CD14-positive monocyte (primary cell): ENCODE data around the gene LRRK2. TPM values are rescaled to one million over a fixed set of nuclear protein-coding genes. Genes with fewer than 3 reads are reported as not detected.
A peak's percentile ranks its signal among the peaks of the same experiment; 100 is the strongest.

ENCODE experiments used
- DNase-seq, 3 donors: peaks; one replicate each; pipeline ENCODE4 v3.0.0-alpha.2; 2011 to 2022
- H2AFZ ChIP-seq: 2 replicates; pipeline ENCODE4 v1.6.0; 2012; ENCODE audit warnings: mild to moderate bottlenecking, low read depth, low read length, inconsistent platforms; ENCODE audit not compliant: insufficient read depth, poor library complexity, severe bottlenecking
- H3K27ac ChIP-seq, 2 donors: 1 replicate in 1 of 2; 2 replicates in 1 of 2; pipeline ENCODE4 v1.5.1; 2012 to 2013; ENCODE audit warnings: low read length in 2 of 2, control low read depth in 1 of 2, inconsistent platforms in 1 of 2, low read depth in 1 of 2, mild to moderate bottlenecking in 1 of 2
- H3K27me3 ChIP-seq, 2 donors: one replicate each; pipeline versions ENCODE4 v1.6.0 to v1.6.1; 2011 to 2013; ENCODE audit warnings: low read length in 2 of 2; ENCODE audit not compliant: control insufficient read depth in 2 of 2, insufficient read depth in 2 of 2
- H3K36me3 ChIP-seq, 2 donors: replicated peaks in 1 of 2; 1 replicate in 1 of 2; 2 replicates in 1 of 2; pipeline versions ENCODE4 v1.5.1 to v1.6.1; 2012 to 2013; ENCODE audit warnings: low read length in 2 of 2, control low read depth in 1 of 2, inconsistent platforms in 1 of 2, mild to moderate bottlenecking in 1 of 2; ENCODE audit not compliant: insufficient read depth in 2 of 2, control insufficient read depth in 1 of 2
- H3K4me1 ChIP-seq, 2 donors: 1 replicate in 1 of 2; 2 replicates in 1 of 2; pipeline versions ENCODE4 v1.5.1 to v1.6.1; 2012 to 2013; ENCODE audit warnings: low read length in 2 of 2, control low read depth in 1 of 2, inconsistent platforms in 1 of 2, mild to moderate bottlenecking in 1 of 2, moderate library complexity in 1 of 2; ENCODE audit not compliant: insufficient read depth in 2 of 2, control insufficient read depth in 1 of 2
- H3K4me2 ChIP-seq: replicated peaks from 2 replicates; pipeline ENCODE3; 2012; ENCODE audit warnings: low read length, moderate library complexity, mild to moderate bottlenecking; ENCODE audit not compliant: poor library complexity, severe bottlenecking; ENCODE audit errors: extremely low read depth
- H3K4me3 ChIP-seq, 3 experiments: fragments of 200-600 bp in 1 of 3; sonication (generic) in 1 of 3; replicated peaks in 1 of 3; 1 replicate in 2 of 3; 2 replicates in 1 of 3; pipeline ENCODE4 v1.5.1; 2011 to 2013; ENCODE audit warnings: low read length in 3 of 3, mild to moderate bottlenecking in 3 of 3, control low read depth in 2 of 3, low read depth in 2 of 3, inconsistent platforms in 1 of 3, moderate library complexity in 1 of 3
- H3K79me2 ChIP-seq: 2 replicates; pipeline ENCODE4 v1.6.0; 2012; ENCODE audit warnings: mild to moderate bottlenecking, control low read depth, inconsistent platforms, low read length, moderate library complexity; ENCODE audit not compliant: insufficient read depth
- H3K9ac ChIP-seq: 2 replicates; pipeline ENCODE4 v1.6.0; 2017; ENCODE audit warnings: low read length, mild to moderate bottlenecking; ENCODE audit not compliant: insufficient read depth, poor library complexity, severe bottlenecking
- H3K9me3 ChIP-seq, 2 donors: replicated peaks in 1 of 2; 1 replicate in 1 of 2; 2 replicates in 1 of 2; pipeline versions ENCODE4 v1.5.1 to v1.6.1; 2012 to 2013; ENCODE audit warnings: low read length in 2 of 2, control low read depth in 1 of 2; ENCODE audit not compliant: control insufficient read depth in 1 of 2, insufficient read depth in 1 of 2
- H4K20me1 ChIP-seq: 2 replicates; pipeline ENCODE4 v1.6.0; 2012; ENCODE audit warnings: mild to moderate bottlenecking, low read length, control low read depth, moderate library complexity; ENCODE audit not compliant: insufficient read depth
- H3K27ac Mint-ChIP-seq, 7 donors: one replicate each; pipeline ENCODE4 v1.8.0; 2020; ENCODE audit warnings: mild to moderate bottlenecking in 7 of 7, mixed read lengths in 7 of 7, moderate library complexity in 6 of 7, inconsistent platforms in 2 of 7
- H3K27me3 Mint-ChIP-seq, 3 donors: one replicate each; pipeline ENCODE4 v1.8.0; 2021 to 2022; ENCODE audit warnings: low read depth in 3 of 3, mild to moderate bottlenecking in 3 of 3, mixed read lengths in 3 of 3, moderate library complexity in 3 of 3, inconsistent platforms in 1 of 3
- H3K36me3 Mint-ChIP-seq, 2 donors: one replicate each; pipeline ENCODE4 v1.8.0; 2020; ENCODE audit warnings: mixed read lengths in 2 of 2, inconsistent platforms in 1 of 2, mild to moderate bottlenecking in 1 of 2
- H3K4me1 Mint-ChIP-seq: one replicate; pipeline ENCODE4 v1.8.0; 2020; ENCODE audit warnings: mild to moderate bottlenecking, mixed read lengths
- H3K4me3 Mint-ChIP-seq, 2 donors: one replicate each; pipeline ENCODE4 v1.8.0; 2020; ENCODE audit warnings: mild to moderate bottlenecking in 2 of 2, mixed read lengths in 2 of 2, moderate library complexity in 1 of 2
- H3K9me3 Mint-ChIP-seq, 7 donors: one replicate each; pipeline ENCODE4 v1.8.0; 2020 to 2022; ENCODE audit warnings: mixed read lengths in 7 of 7, mild to moderate bottlenecking in 6 of 7, moderate library complexity in 6 of 7, inconsistent platforms in 2 of 7
- intact Hi-C, 2 donors: fragments of 100-400 bp; cut with micrococcal nuclease; formaldehyde crosslinking; loops; one replicate each; pipeline versions ENCODE4 v1.15.0 to v1.15.1; 2023
- polyA plus RNA-seq, 3 donors: library from polyadenylated mRNA; depleted of rRNA in 1 of 3; unstranded in 2 of 3; stranded (reverse) in 1 of 3; fragments of 300-500 nt in 2 of 3; fragments of >200 nt in 1 of 3; fragmentation: Illumina TruSeq in 2 of 3; gene quantifications; 1 replicate in 2 of 3; 2 replicates in 1 of 3; pipeline ENCODE4 v1.2.3, GENCODE V29; 2012 to 2021
- TF ChIP-seq, protein P1 (sequence below): fragments of 200-600 bp; IDR thresholded peaks from one replicate; pipeline ENCODE4 v1.8.0; 2022; ENCODE audit warnings: antibody characterized with exemption, mild to moderate bottlenecking

LRRK2 gene
- polyA plus RNA-seq, 3 donors, result 47.7 to 67.2 (median 47.9) TPM

- peaks cover 0 to 8% of the 10 kb centered on the region in 2 donors for H3K36me3 Mint-ChIP-seq
- H3K27me3 Mint-ChIP-seq, result peaks cover 0 to 2% (median 0%) of the 10 kb centered on the region in 3 donors
- H3K4me1 ChIP-seq, result peaks cover 43 to 51% of the 10 kb centered on the region in 2 donors
- intact Hi-C loops, result no loop called here
- peaks cover 40% of the 10 kb centered on the region for H3K4me1 Mint-ChIP-seq
- H3K9me3 ChIP-seq, result peaks cover 0 to 2% of the 10 kb centered on the region in 2 donors
- peak overlapping the region; percentile 87 to 96 (median 94) for H3K27ac Mint-ChIP-seq
- peaks cover 0 to 8% (median 4%) of the 10 kb centered on the region in 7 donors for H3K9me3 Mint-ChIP-seq
- H3K4me2 ChIP-seq, result peak overlapping the region; percentile 48
- no peaks in the 10 kb centered on the region for H3K27me3 ChIP-seq
- peak overlapping the region; percentile 39 for H2AFZ ChIP-seq
- peak overlapping the region in 1 of 3 experiments; percentile 47 for H3K4me3 ChIP-seq
- no peaks in the 10 kb centered on the region for H3K36me3 ChIP-seq
- peak overlapping the region; percentile 43 to 77 for H3K27ac ChIP-seq
- no peak overlapping the region for H3K9ac ChIP-seq
- no peaks in the 10 kb centered on the region for H4K20me1 ChIP-seq
- H3K4me3 Mint-ChIP-seq, result peak overlapping the region in 1 of 2 donors; percentile 83
- peak; percentile 36 to 78 (median 62) for DNase-seq
- TF ChIP-seq, protein P1, sequence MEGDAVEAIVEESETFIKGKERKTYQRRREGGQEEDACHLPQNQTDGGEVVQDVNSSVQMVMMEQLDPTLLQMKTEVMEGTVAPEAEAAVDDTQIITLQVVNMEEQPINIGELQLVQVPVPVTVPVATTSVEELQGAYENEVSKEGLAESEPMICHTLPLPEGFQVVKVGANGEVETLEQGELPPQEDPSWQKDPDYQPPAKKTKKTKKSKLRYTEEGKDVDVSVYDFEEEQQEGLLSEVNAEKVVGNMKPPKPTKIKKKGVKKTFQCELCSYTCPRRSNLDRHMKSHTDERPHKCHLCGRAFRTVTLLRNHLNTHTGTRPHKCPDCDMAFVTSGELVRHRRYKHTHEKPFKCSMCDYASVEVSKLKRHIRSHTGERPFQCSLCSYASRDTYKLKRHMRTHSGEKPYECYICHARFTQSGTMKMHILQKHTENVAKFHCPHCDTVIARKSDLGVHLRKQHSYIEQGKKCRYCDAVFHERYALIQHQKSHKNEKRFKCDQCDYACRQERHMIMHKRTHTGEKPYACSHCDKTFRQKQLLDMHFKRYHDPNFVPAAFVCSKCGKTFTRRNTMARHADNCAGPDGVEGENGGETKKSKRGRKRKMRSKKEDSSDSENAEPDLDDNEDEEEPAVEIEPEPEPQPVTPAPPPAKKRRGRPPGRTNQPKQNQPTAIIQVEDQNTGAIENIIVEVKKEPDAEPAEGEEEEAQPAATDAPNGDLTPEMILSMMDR, result no peak
- peaks cover 25% of the 10 kb centered on the region for H3K79me2 ChIP-seq
Measured at GRCh38 chr12:40216516-40217288, 8.1 kb upstream of the LRRK2 start.

DNA sequence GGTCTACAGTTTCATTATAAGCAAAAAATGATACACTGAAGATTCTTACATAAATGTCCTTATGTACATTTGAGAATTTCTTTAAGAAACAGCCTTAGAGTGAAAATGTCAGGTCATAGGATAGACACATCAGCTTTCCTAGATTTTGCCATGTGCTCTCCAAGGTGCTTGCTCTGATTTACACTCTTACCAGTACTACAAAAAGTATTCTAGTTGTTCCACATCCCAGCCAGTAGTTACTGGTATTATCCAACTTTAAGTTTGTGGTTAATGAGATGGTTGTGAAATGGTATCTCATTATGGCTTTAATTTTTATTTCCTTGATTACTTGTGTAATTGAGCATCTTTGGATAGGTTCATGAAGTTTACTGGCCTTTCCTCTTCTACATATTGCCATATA lies 5.0 kb upstream of the LRRK2 start:
- no peak overlapping the region for H3K4me3 ChIP-seq
- no peaks in the 10 kb centered on the region for H4K20me1 ChIP-seq
- H3K36me3 ChIP-seq, result no peaks in the 10 kb centered on the region
- TF ChIP-seq, protein P1, result no peak
- H3K4me1 ChIP-seq, result peaks cover 45 to 65% of the 10 kb centered on the region in 2 donors
- H3K4me2 ChIP-seq, result no peak overlapping the region
- H3K27me3 ChIP-seq, result no peaks in the 10 kb centered on the region
- DNase-seq, result no peak
- H3K27me3 Mint-ChIP-seq, result peaks cover 0 to 2% (median 0%) of the 10 kb centered on the region in 3 donors
- intact Hi-C loops, result no loop called here
- peaks cover 46% of the 10 kb centered on the region for H3K4me1 Mint-ChIP-seq
- H3K9ac ChIP-seq, result no peak overlapping the region
- peaks cover 0 to 8% of the 10 kb centered on the region in 2 donors for H3K36me3 Mint-ChIP-seq
- peaks cover 0 to 4% (median 0%) of the 10 kb centered on the region in 7 donors for H3K9me3 Mint-ChIP-seq
- H3K4me3 Mint-ChIP-seq, result no peak overlapping the region
- H2AFZ ChIP-seq, result no peak overlapping the region
- no peak overlapping the region for H3K27ac Mint-ChIP-seq
- no peak overlapping the region for H3K27ac ChIP-seq
- H3K79me2 ChIP-seq, result peaks cover 51% of the 10 kb centered on the region
- H3K9me3 ChIP-seq, result no peaks in the 10 kb centered on the region
